Airway epithelial cell (primary cell): ENCODE results near the gene ADCY4. TPM values are rescaled to one million over a fixed set of nuclear protein-coding genes. Genes with fewer than 3 reads are reported as not detected.

ENCODE experiments used
- total RNA-seq: library from RNA; depleted of rRNA; stranded (reverse); fragments of >200 nt; gene quantifications from 2 replicates; pipeline ENCODE4 v1.2.3, GENCODE V29; 2015

The ADCY4 gene
- total RNA-seq = 0.85 and 1.6 TPM in 2 replicates

DNA sequence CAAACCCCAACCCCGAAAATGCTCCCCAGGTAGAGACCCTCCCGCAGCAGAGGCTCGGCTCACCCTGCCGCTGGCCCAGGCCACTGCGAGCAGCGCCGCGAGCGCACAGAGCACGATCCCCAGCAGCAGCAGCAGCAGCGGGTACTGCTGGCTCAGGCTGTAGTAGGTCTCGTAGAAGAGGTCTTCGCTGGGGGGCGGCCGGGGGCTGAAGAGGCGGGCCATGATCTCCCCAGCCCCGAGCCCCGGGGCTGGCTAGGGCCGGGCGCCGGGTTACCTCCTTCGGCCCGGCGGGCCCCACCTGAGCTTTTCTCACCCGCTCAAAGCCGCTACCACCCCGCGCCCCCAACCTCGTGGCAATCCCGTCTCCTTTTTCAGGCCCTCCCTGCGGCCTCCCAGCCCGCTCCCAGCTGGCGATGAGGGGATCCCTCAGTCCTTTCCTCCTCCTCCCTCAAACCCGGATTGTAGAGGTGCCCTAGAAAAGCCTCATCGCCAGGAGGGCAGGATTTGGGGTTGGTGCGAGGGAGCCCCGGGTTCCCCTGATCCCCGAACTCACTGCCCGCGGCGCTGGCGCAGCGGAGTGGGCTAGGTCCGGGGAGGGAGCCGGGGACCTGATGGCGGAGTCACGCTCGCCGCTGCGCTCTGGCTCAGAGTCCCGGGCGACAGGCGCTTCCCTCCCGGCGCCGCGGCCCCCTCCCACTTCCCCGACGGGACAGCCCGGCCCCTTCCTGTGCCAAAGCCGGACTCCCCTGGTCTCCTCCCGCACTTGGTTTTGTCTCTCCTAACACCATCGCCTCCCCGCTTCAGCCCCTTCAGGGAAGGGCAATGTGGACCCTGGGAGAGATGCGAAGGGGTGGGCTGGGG, at the start of gene ADCY4:
Gene ADCY4, minus strand, starts transcription at position 641 of the 861 bp plus-strand sequence. Its CDS starts 419 bp downstream, at position 222.

DNA sequence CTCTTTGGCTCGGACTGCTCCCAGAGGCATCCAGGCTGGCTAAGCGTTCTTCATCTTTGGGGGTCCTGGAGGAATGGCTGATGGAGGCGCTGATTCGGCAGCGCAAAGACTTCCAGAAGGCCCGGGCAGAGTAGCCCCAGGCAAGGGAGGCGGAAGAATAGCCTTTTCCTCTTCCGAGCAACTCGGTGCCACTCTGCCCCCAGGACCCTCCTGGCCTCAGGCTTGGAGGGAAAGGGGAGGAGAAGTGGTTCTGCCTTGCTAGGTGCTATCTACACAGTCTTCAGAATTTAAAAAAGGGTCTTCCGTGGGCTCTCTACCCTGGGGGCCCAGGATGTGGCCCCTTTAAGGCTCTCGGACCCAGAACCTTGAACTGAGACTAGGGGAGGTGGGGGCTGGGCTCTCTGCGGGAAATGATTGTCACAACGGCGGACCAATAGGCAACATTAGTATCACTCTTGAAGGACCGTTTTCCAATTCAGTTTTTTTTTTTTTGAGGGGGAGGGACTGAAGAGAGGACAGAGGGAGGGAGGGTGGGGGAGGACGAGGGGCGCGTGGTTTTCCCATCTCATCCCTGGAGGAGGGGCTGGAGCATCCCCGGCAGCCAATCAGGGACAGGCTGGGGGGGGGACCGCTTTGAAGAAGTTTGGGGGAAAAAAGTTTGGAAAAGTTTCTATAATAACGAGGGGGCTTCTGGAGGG, 32.8 kb upstream of the ADCY4 start, which contains the start of gene NFATC4:
Gene NFATC4, plus strand, starts transcription at position 671 of the 698 bp plus-strand sequence. CDS start 157 bp downstream, outside the sequence.

DNA sequence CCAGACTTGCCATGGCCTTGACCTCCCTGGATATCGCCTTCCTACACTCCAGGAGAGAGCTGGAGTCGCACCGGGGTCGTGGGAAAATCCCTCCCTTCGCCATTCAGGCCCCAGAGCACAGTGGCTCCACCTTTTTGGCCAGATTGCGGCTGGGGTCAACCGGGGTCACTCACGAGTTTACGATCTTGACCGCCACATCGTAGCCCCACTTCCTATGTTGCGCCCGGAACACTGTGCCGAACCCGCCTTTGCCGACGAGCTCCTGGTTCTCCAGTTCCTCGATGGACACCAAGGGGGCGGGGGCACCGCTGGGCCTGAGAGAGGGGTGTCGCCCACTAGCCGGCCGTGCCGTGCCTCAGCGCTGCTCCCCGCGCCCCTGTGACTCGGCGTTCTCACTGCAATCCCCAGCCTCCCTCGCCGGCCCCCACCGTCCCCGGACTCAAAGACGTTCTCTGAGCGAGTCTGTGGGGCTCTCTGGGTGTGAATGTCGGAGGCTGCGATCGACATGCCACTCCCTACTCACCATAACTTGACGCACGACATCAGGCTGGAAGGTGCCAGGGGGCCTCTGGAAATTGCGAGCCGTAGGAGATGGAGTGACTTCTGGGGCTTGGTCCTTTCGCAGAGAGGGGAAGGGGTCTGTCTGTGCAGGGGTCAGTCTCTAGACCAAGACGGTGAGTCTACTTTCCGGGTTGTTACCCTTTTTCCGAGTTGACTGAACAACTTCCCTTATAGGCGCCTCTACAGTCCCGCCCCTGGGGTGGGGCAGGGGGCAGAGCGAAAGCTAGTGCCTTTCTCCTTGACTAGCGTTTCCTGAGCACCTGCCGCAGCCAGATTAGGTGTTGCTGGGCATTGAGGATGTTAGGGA, 4.6 kb upstream of the ADCY4 start, which contains the start of gene RIPK3:
Gene RIPK3, minus strand, starts transcription at position 708 of the 868 bp plus-strand sequence. Its CDS starts 165 bp downstream, at position 543.

DNA sequence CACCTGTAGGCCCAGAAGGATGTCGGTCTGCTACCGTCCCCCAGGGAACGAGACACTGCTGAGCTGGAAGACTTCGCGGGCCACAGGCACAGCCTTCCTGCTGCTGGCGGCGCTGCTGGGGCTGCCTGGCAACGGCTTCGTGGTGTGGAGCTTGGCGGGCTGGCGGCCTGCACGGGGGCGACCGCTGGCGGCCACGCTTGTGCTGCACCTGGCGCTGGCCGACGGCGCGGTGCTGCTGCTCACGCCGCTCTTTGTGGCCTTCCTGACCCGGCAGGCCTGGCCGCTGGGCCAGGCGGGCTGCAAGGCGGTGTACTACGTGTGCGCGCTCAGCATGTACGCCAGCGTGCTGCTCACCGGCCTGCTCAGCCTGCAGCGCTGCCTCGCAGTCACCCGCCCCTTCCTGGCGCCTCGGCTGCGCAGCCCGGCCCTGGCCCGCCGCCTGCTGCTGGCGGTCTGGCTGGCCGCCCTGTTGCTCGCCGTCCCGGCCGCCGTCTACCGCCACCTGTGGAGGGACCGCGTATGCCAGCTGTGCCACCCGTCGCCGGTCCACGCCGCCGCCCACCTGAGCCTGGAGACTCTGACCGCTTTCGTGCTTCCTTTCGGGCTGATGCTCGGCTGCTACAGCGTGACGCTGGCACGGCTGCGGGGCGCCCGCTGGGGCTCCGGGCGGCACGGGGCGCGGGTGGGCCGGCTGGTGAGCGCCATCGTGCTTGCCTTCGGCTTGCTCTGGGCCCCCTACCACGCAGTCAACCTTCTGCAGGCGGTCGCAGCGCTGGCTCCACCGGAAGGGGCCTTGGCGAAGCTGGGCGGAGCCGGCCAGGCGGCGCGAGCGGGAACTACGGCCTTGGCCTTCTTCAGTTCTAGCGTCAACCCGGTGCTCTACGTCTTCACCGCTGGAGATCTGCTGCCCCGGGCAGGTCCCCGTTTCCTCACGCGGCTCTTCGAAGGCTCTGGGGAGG, 23.9 kb downstream of the ADCY4 start, which contains the start of gene LTB4R:
Gene LTB4R, plus strand, starts transcription at position 857 of the 959 bp plus-strand sequence. CDS start 4,150 bp downstream, outside the sequence.

DNA sequence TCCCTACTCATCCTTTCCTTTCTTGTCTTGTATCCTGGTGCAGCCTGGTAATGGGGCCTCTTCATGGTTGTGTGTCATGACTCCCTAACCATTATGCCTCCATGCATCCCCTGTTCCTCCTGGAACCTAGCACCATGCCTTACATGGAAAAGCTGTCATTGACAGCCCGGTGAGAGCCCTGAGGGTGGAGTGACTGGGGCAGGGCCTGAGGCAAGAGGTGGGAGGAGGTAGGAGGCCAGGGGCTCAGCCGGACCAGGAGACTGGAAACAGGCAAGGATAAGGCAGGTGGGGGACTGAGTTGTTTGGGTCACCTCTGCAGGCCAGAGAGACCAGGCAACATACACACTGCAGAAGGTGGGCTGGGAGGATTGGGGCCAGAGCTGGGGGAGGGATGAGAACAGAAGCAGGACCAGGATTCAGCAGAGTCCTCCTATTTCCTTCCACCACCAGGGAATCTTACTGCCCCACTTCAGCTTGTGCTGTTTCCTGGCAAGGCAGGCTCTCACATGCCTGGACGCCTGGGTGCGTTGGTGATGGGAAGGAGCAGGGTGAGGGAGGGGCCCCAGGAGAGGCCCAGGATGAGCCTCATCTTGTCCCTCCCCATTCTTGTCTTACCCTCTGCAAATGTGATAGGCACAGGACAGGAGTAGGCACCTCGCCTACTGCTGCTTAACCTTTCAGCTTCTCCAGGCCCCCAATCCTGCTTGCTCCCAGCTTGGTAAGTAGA, 25.2 kb downstream of the ADCY4 start, which contains the start of gene LTB4R2:
Gene LTB4R2, plus strand, starts transcription at position 603 of the 727 bp plus-strand sequence. CDS start 525 bp downstream, outside the sequence.

DNA sequence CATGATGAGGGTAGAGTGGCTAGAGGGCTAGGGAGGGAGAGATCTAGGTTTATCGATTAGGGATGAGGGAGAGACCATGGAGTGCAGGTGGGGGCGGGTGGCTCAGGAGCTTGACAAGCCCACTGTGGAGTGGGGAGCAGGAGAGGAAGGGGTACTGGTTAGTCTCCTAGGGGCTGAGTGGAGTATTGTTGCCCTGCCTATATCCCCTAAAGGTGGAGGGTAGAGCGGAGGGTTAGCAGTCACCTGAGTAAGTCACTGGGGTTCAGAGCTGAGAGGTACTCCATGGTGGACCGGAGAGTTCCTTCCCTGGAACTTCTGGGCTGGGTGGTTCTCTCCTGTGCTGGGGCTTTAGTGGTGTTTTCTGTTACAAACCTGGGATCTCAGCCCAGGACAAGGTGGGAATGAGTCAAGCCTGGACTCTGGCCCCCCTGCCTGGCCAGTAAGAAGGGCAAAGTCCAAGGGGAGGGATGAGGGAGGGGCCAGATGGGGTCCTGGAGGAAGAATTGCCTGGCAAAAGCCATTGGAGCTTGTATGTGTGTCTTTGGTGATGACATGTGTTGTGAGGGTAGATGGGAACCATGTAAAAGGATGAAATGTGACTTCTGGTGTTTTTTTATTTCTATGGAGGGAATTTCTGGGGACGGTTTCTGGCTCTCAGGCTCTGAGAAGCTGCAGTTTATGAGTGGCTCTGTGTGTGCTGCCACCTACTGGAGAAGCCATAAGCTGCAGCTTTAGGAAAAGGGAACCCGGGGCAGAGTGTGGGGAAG, 27.1 kb downstream of the ADCY4 start, which contains the start of gene CIDEB:
Gene CIDEB, minus strand, starts transcription at position 403 of the 767 bp plus-strand sequence. Its CDS starts 119 bp downstream, at position 284.

DNA sequence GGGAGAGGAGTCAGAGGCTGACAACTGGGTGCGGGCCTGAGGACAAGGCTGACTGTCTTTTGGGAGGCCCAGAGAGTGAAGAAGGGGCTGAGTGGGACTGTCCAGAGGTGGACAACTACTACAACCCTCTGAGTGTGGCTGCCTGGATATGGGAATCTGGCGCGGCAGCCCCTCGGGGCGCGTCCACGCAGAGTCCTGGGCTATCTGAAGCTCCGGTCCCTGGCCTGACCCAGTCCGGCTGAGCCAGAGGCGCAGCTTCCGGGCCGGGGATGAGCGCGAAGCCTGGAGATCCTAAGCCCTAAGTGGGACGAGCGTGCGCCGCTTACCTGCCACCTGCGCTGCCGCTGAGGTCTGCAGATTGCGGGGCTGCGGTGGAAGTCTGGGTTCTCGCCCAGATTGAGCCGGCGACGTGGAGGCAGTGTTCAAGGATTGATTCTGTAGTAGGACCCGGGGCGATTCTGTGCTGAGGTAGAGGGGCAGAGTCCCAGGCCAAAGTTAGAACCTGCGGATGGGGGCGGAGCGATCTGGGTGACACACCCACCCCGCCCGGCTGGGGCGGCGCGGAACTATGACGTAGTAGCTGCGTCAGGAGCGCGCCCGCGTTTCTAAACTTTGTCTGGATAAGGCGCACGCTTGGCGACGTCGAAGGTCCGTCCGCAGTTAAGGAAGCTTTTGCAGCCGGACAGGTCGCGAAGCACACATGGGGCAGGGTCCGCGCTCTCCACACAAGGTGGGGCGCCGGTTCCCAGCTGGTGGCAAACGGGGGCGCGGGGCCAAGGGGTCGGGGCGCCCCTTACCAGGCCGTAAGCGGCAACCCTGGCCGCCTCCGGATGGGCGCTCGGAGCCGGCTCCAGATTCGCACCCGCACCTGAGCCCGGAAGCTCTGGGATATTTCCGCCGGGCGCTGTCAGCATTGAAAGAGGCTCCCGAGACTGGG, 35.3 kb downstream of the ADCY4 start, which contains the start of the genes DHRS1 and NOP9:
Gene DHRS1, minus strand, starts transcription at position 526 of the 937 bp plus-strand sequence. CDS start 674 bp downstream, outside the sequence.
Gene NOP9, plus strand, starts transcription at position 596 of the 937 bp plus-strand sequence. Its CDS starts 105 bp downstream, at position 701.

DNA sequence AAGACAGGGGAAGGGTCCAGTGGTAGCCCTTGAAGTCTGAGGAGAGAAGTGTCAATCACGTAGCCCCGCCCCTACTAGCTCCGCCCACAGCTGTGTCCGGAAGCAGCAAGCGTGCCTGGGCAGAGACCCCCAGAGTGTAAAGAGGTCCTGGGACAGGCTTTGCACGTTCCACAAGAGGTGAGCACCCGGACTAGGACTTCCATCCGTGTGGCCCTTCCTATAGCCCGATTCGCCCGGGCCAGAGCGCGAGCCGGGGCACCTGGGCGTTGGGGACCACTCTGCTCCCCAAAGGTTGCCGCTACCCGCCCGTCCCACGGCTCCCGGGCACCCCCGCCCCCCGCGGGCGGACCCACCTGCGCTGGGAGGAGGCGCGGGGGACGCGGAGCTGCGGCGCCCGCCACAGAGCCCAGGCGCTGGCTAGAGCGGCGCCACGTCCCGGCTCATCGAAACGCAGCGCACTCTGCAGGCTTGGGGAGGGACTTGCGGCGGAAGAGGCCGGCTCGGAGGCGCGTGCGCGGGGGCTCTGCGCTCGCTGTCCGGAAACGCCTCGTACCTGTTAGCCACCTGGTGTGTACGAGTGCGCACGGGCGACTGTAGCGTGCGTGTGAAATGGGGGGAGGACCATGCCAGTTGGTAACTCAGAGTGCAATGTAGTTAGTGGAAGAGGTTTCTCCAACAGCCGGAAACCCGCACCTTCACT, 63.6 kb downstream of the ADCY4 start, which contains the start of gene RABGGTA:
Gene RABGGTA, minus strand, starts transcription at position 464 of the 700 bp plus-strand sequence. CDS start 482 bp downstream, outside the sequence.

Other genes with a start within 250 kb of the ADCY4 start
- 15.0 and 15.2 TPM in 2 replicates for gene PCK2, start 240.8 kb downstream of the ADCY4 start, total RNA-seq
- 37.3 and 48.1 TPM in 2 replicates for gene DCAF11, start 220.3 kb downstream of the ADCY4 start, total RNA-seq
- 0.23 and 1.5 TPM in 2 replicates for gene NRL, start 220.1 kb downstream of the ADCY4 start, total RNA-seq
- gene FITM1, start 204.4 kb downstream of the ADCY4 start, total RNA-seq = not detected in 2 replicates
- 143 and 167 TPM in 2 replicates for gene PSME1, start 198.9 kb downstream of the ADCY4 start, total RNA-seq
- 19.5 and 25.0 TPM in 2 replicates for gene EMC9, start 193.5 kb downstream of the ADCY4 start, total RNA-seq
- 54.1 and 80.0 TPM in 2 replicates for gene PSME2, start 188.5 kb downstream of the ADCY4 start, total RNA-seq
- gene RNF31, start 187.6 kb downstream of the ADCY4 start, total RNA-seq = 37.5 and 96.2 TPM in 2 replicates
- 10.6 and 14.6 TPM in 2 replicates for gene IRF9, start 173.8 kb downstream of the ADCY4 start, total RNA-seq
- gene REC8, start 163.0 kb downstream of the ADCY4 start, total RNA-seq = 20.7 and 24.2 TPM in 2 replicates
- gene IPO4, start 146.3 kb downstream of the ADCY4 start, total RNA-seq = 69.6 and 70.8 TPM in 2 replicates
- gene TM9SF1, start 139.6 kb downstream of the ADCY4 start, total RNA-seq = 46.4 and 51.1 TPM in 2 replicates
- gene TSSK4, start 129.4 kb downstream of the ADCY4 start, total RNA-seq = not detected in 2 replicates
- gene CHMP4A, start 121.6 kb downstream of the ADCY4 start, total RNA-seq = 60.7 and 77.1 TPM in 2 replicates
- gene MDP1, start 119.0 kb downstream of the ADCY4 start, total RNA-seq = 11.5 and 12.0 TPM in 2 replicates
- 243 and 248 TPM in 2 replicates for gene NEDD8, start 102.7 kb downstream of the ADCY4 start, total RNA-seq
- 30.3 and 45.9 TPM in 2 replicates for gene GMPR2, start 102.1 kb downstream of the ADCY4 start, total RNA-seq
- gene TINF2, start 92.4 kb downstream of the ADCY4 start, total RNA-seq = 52.2 and 64.4 TPM in 2 replicates
- gene TGM1, start 71.9 kb downstream of the ADCY4 start, total RNA-seq = 229 and 247 TPM in 2 replicates
- gene RABGGTA, start 63.5 kb downstream of the ADCY4 start, total RNA-seq = 58.5 and 80.3 TPM in 2 replicates
- gene DHRS1, start 35.3 kb downstream of the ADCY4 start, total RNA-seq = 82.6 and 85.4 TPM in 2 replicates
- gene NOP9, start 35.2 kb downstream of the ADCY4 start, total RNA-seq = 20.7 and 32.6 TPM in 2 replicates
- 2.2 and 2.7 TPM in 2 replicates for gene CIDEB, start 27.1 kb downstream of the ADCY4 start, total RNA-seq
- 55.2 and 59.3 TPM in 2 replicates for gene LTB4R2, start 24.9 kb downstream of the ADCY4 start, total RNA-seq
- gene LTB4R, start 23.6 kb downstream of the ADCY4 start, total RNA-seq = 7.7 and 16.1 TPM in 2 replicates
- 5.4 and 6.0 TPM in 2 replicates for gene RIPK3, start 4.9 kb upstream of the ADCY4 start, total RNA-seq
- 24.3 and 29.6 TPM in 2 replicates for gene NFATC4, start 33.1 kb upstream of the ADCY4 start, total RNA-seq
- gene NYNRIN, start 63.9 kb upstream of the ADCY4 start, total RNA-seq = 16.4 and 21.9 TPM in 2 replicates
- gene CBLN3, start 94.6 kb upstream of the ADCY4 start, total RNA-seq = 0.56 and 1.1 TPM in 2 replicates
- gene KHNYN, start 94.9 kb upstream of the ADCY4 start, total RNA-seq = 60.4 and 66.9 TPM in 2 replicates
- gene SDR39U1, start 107.7 kb upstream of the ADCY4 start, total RNA-seq = 17.0 and 34.2 TPM in 2 replicates
- not detected in 2 replicates for gene CMA1, start 173.2 kb upstream of the ADCY4 start, total RNA-seq
- not detected in 2 replicates for gene CTSG, start 241.2 kb upstream of the ADCY4 start, total RNA-seq